Karpas-422 (cell line): ENCODE data around the gene PLXNA1. TPM values are rescaled to one million over a fixed set of nuclear protein-coding genes. Genes with fewer than 3 reads are reported as not detected.

Experiments used
- DNase-seq: peaks from one replicate; pipeline ENCODE4 v3.0.0-alpha.2; 2015
- H2AFZ ChIP-seq: fragments of 200-600 bp; sonication (generic); 2 replicates; pipeline ENCODE4 v1.6.1; 2014; ENCODE audit warnings: antibody characterized with exemption, low read length, mixed read lengths
- H3K27ac ChIP-seq: fragments of 200-600 bp; sonication (generic); 2 replicates; pipeline ENCODE4 v1.5.1; 2014; ENCODE audit warnings: mild to moderate bottlenecking, low read length, moderate library complexity
- H3K27me3 ChIP-seq: fragments of 200-600 bp; sonication (generic); 2 replicates; pipeline ENCODE4 v1.6.1; 2014; ENCODE audit warnings: low read length, mixed read lengths
- H3K36me3 ChIP-seq: fragments of 200-600 bp; sonication (generic); 2 replicates; pipeline ENCODE4 v1.6.1; 2014; ENCODE audit warnings: low read length, mixed read lengths; ENCODE audit not compliant: insufficient read depth
- H3K4me1 ChIP-seq: fragments of 200-600 bp; sonication (generic); 2 replicates; pipeline ENCODE4 v1.6.1; 2014; ENCODE audit warnings: mild to moderate bottlenecking, low read length, mixed read lengths
- H3K4me2 ChIP-seq: fragments of 200-600 bp; sonication (generic); 2 replicates; pipeline ENCODE4 v1.6.1; 2014; ENCODE audit warnings: low read length, low read depth, mild to moderate bottlenecking; ENCODE audit not compliant: poor library complexity, severe bottlenecking
- H3K4me3 ChIP-seq: fragments of 200-600 bp; sonication (generic); 2 replicates; pipeline ENCODE4 v1.5.1; 2014; ENCODE audit warnings: mild to moderate bottlenecking, antibody characterized with exemption, low read length, mixed read lengths
- H3K79me2 ChIP-seq: fragments of 200-600 bp; sonication (generic); 2 replicates; pipeline ENCODE4 v1.6.1; 2014; ENCODE audit warnings: mild to moderate bottlenecking, low read length, mixed read lengths
- H3K9ac ChIP-seq: fragments of 200-600 bp; sonication (generic); 2 replicates; pipeline ENCODE4 v1.6.0; 2014; ENCODE audit warnings: low read length
- H3K9me2 ChIP-seq: fragments of 200-600 bp; sonication (generic), shearing (Covaris generic); replicated peaks from 2 replicates; pipeline ENCODE4 v1.6.0; 2014; ENCODE audit warnings: mild to moderate bottlenecking, low read length, moderate library complexity; ENCODE audit not compliant: insufficient read depth
- H3K9me3 ChIP-seq: fragments of 300-700, 200-600 bp; sonication (generic); 2 replicates; pipeline ENCODE4 v1.6.1; 2014; ENCODE audit warnings: low read length, mixed read lengths
- H4K20me1 ChIP-seq: fragments of 200-600 bp; sonication (generic); 2 replicates; pipeline ENCODE4 v1.6.1; 2014; ENCODE audit warnings: mild to moderate bottlenecking, antibody characterized with exemption, low read length, low read depth; ENCODE audit not compliant: insufficient read depth
- total RNA-seq: library from RNA; depleted of rRNA; stranded (reverse); fragments of >200 nt; shearing (Covaris generic); gene quantifications from 2 replicates; pipeline ENCODE4 v1.2.3, GENCODE V29; 2014; ENCODE audit warnings: low replicate concordance

PLXNA1 gene
- total RNA-seq, 1 experiment from 2014 or later: 7.5 TPM

GRCh38 chr3:127027811-127028548, 45.1 kb downstream of the PLXNA1 start:
- H2AFZ ChIP-seq: no peak overlapping the region
- DNase-seq: no peak
- H3K27ac ChIP-seq: no peak overlapping the region
- no peaks in the 10 kb centered on the region for H3K27me3 ChIP-seq
- peaks cover 32% of the 10 kb centered on the region for H3K4me1 ChIP-seq
- no peaks in the 10 kb centered on the region for H3K9me2 ChIP-seq
- H3K4me3 ChIP-seq: no peak overlapping the region
- no peaks in the 10 kb centered on the region for H3K79me2 ChIP-seq
- no peak overlapping the region for H3K4me2 ChIP-seq
- H3K9ac ChIP-seq: no peak overlapping the region
- H3K9me3 ChIP-seq: no peaks in the 10 kb centered on the region
- 0 out of 2 replicates have a peak, but pooled peaks cover 5% of the 10 kb centered on the region for H4K20me1 ChIP-seq
- no peaks in the 10 kb centered on the region for H3K36me3 ChIP-seq

- no peak for DNase-seq
- Histone ChIP-seq H4K20me1 (0 out of 2 replicates have a peak, but pooled peaks cover 5% of the 10 kb centered on the region), H3K79me2 (no peaks in the 10 kb centered on the region), H2AFZ (no peak overlapping the region), H3K4me2 (no peak overlapping the region), H3K9me3 (no peaks in the 10 kb centered on the region), H3K9ac (no peak overlapping the region), H3K27ac (no peak overlapping the region), H3K27me3 (no peaks in the 10 kb centered on the region), H3K36me3 (no peaks in the 10 kb centered on the region), H3K4me1 (peaks cover 40% of the 10 kb centered on the region), H3K4me3 (no peak overlapping the region), H3K9me2 (no peaks in the 10 kb centered on the region)
Measured at GRCh38 chr3:127028781-127029657, 46.1 kb downstream of the PLXNA1 start.

GRCh38 chr3:127029658-127030507, 47.0 kb downstream of the PLXNA1 start:
- Histone ChIP-seq H3K4me2 (no peak overlapping the region), H3K36me3 (no peaks in the 10 kb centered on the region), H3K27ac (no peak overlapping the region), H3K9me2 (no peaks in the 10 kb centered on the region), H3K9ac (no peak overlapping the region), H4K20me1 (0 out of 2 replicates have a peak, but pooled peaks cover 5% of the 10 kb centered on the region), H3K79me2 (no peaks in the 10 kb centered on the region), H3K27me3 (no peaks in the 10 kb centered on the region), H3K4me1 (peaks cover 40% of the 10 kb centered on the region), H3K9me3 (no peaks in the 10 kb centered on the region), H3K4me3 (no peak overlapping the region), H2AFZ (no peak overlapping the region)
- no peak for DNase-seq

- Histone ChIP-seq H3K27me3 (no peaks in the 10 kb centered on the region), H3K4me1 (peaks cover 36% of the 10 kb centered on the region), H2AFZ (no peak overlapping the region), H3K9me2 (no peaks in the 10 kb centered on the region), H3K36me3 (no peaks in the 10 kb centered on the region), H3K4me2 (no peak overlapping the region), H3K4me3 (no peak overlapping the region), H3K79me2 (no peaks in the 10 kb centered on the region), H3K27ac (no peak overlapping the region), H3K9me3 (no peaks in the 10 kb centered on the region), H3K9ac (no peak overlapping the region; the same call in 1 of the 2 replicates), H4K20me1 (0 out of 2 replicates have a peak, but pooled peaks cover 5% of the 10 kb centered on the region)
- DNase-seq: no peak
Measured at GRCh38 chr3:127030508-127031412, 47.8 kb downstream of the PLXNA1 start.

GRCh38 chr3:127031413-127031810, 48.5 kb downstream of the PLXNA1 start:
- Histone ChIP-seq H2AFZ (no peak overlapping the region), H3K9me2 (no peaks in the 10 kb centered on the region), H3K36me3 (no peaks in the 10 kb centered on the region), H3K27ac (peak overlapping the region; percentile 40; the same call in 1 of the 2 replicates), H3K79me2 (no peaks in the 10 kb centered on the region), H3K4me1 (peaks cover 34% of the 10 kb centered on the region), H3K4me2 (no peak overlapping the region), H3K9me3 (no peaks in the 10 kb centered on the region), H4K20me1 (0 out of 2 replicates have a peak, but pooled peaks cover 4% of the 10 kb centered on the region), H3K4me3 (no peak overlapping the region), H3K9ac (peak overlapping the region; percentile 27; the same call in 1 of the 2 replicates), H3K27me3 (no peaks in the 10 kb centered on the region)
- no peak for DNase-seq

GRCh38 chr3:127031845-127032244, 48.9 kb downstream of the PLXNA1 start:
- peak; percentile 84 for DNase-seq
- Histone ChIP-seq H3K9me3 (no peaks in the 10 kb centered on the region), H3K9ac (peak overlapping the region; percentile 9; the same call in 1 of the 2 replicates), H3K4me1 (peaks cover 34% of the 10 kb centered on the region), H3K79me2 (no peaks in the 10 kb centered on the region), H3K36me3 (no peaks in the 10 kb centered on the region), H3K4me2 (peak overlapping the region; percentile 19), H2AFZ (no peak overlapping the region), H3K4me3 (no peak overlapping the region), H3K27ac (no peak overlapping the region; the same call in 1 of the 2 replicates), H4K20me1 (no peaks in the 10 kb centered on the region), H3K9me2 (no peaks in the 10 kb centered on the region), H3K27me3 (no peaks in the 10 kb centered on the region)

GRCh38 chr3:127032296-127032990, 49.5 kb downstream of the PLXNA1 start:
- Histone ChIP-seq H3K27ac (peak overlapping the region; percentile 37; the same call in 1 of the 2 replicates), H3K9ac (peak overlapping the region; percentile 9; the same call in 1 of the 2 replicates), H2AFZ (no peak overlapping the region), H3K9me3 (no peaks in the 10 kb centered on the region), H3K4me3 (no peak overlapping the region), H4K20me1 (no peaks in the 10 kb centered on the region), H3K4me2 (peak overlapping the region; percentile 19), H3K27me3 (no peaks in the 10 kb centered on the region), H3K4me1 (peaks cover 34% of the 10 kb centered on the region), H3K79me2 (no peaks in the 10 kb centered on the region), H3K9me2 (no peaks in the 10 kb centered on the region), H3K36me3 (no peaks in the 10 kb centered on the region)
- no peak for DNase-seq
